Globus pallidus (tissue), 1 donor: ENCODE data around the gene PRKCD.

Experiments used
- DNase-seq: peaks from one replicate; pipeline ENCODE4 v3.0.0-alpha.2; 2015; ENCODE audit warnings: low spot score

The PRKCD gene

DNA sequence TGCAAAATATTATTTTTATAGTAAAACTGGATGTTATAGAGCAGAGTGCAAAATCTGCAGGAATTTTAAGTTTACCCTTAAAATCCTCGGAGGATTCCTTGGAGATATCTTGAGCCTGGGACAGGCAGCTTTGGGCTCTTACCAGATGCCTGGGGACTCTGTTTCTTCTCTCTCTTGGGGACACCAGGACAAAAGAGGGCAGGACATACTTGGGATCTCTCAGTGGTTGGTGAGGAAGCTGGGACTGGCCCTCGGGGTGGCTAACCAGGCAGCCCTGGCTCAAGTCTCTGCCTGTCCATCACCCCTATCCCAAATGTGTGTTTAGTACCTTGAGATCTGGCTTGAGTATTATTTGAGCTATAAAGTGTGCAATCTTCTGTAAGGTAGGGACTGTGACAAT is 56.2 kb downstream of the PRKCD start:
- no peak for DNase-seq

DNA sequence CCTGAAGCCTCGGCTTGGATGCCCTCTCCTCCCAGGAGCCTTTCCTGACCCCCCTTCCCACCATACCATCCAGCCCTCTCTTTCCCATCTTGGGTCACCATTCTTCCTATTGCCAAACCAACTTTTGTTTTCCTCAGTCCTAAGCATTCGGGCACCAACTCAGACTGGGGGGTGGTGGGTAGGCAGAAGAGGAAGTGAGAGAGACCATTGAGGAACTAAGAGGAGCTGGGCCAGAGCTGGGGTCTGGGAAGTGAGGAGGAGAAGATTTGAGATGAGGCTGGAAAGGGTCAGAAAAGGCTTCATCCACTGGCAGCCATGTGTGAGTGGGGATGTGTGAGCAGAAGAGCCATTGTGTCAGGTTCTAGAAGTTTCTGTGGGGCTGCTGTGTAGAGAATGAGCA is 57.1 kb downstream of the PRKCD start:
- DNase-seq = no peak

DNA sequence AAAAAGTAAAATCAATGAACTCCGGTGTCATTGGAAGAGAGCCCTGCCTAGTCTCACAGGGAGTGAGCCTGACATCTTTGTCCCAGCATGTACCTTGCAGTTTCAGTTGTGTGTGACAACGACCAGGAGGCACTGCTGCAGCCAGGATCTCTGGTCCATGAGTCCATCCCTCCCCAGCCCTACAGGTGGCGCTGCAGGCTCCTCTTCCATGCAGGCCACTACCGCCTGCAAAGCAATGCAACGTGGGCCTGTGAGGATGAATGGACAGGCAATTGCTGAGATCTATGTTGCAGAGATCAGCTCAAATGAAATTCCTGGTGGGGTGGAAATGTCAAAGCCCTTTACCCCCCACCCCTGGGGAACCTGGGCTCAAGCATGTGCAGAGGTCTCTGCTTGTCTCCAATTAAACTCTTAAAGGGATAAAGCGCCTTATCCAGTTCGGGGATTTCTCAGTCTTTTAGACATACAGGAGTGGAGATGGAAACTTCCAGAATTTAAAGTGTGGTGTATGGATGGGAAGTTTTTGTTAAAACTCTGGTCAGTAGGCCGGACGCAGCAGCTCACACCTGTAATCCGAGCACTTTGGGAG is 59.0 kb downstream of the PRKCD start:
- DNase-seq = peak; percentile 82

DNA sequence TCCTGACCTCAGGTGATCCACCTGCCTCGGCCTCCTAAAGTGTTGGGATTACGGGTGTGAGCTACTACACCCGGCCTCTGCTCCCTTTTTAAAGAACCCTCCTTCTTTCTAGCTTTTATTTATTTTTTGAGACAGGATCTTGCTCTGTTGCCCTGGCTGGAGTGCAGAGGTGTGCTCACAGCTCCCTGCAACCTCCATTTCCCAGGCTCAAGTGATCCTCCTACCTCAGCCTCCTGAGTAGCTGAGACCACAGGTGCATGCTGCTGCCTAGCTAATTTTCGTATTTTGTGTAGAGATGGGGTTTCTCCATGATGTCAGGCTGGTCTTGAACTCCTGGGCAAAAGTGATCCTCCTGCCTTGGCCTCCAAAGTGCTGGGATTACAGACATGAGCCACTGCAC is 60.3 kb downstream of the PRKCD start:
- DNase-seq = no peak

DNA sequence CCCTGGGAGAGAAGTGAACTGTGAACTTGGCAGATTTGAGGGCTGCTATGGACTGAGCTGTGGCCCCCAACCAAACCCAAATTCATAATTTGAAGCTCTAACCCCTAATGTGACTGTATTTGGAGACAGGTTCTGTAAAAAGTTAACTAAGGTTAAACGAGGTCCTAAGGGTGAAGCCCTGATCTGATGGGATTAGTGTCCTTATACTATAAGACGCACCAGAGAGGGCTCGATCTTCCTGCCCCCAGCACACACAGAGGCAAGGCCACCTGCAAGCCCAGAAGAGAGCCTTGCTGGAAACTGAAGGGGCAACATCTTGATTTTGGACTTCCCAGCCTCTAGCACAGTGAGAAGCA is 60.8 kb downstream of the PRKCD start:
- DNase-seq = no peak

DNA sequence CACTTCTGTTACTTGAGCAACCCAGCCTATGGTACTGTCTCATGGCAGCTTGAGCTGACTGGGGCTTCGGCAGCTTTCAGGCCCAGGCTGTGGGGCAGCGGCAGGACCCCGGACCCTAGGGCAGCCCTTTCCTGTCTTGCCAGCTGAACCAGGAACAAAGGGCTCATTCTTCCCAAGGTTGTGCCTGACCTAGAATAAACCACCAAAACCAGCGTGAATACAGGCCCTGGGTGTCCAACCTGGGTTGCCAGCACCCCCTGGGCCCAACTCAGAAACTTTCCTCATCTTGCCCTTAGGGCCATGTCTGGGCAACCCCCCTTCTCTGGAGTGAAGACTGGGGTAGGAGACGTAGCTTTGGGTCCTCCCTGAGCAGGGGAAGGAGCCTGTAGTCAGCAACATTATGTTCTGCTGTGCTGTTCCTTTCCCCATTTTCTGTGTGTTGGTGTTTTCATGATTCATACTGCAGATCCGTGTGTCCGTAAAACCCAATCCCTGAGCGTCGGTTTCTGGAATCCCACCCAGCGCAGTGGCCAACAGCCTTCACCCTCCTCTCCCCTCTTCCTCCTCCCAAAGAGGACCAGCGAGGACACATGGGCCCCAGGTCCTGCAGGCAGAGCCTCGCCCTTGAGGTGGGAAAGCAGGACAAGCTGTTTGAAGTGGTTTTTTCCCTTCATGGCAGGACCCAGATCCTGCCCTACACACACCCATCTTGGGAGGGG is 61.3 kb downstream of the PRKCD start:
- no peak for DNase-seq

DNA sequence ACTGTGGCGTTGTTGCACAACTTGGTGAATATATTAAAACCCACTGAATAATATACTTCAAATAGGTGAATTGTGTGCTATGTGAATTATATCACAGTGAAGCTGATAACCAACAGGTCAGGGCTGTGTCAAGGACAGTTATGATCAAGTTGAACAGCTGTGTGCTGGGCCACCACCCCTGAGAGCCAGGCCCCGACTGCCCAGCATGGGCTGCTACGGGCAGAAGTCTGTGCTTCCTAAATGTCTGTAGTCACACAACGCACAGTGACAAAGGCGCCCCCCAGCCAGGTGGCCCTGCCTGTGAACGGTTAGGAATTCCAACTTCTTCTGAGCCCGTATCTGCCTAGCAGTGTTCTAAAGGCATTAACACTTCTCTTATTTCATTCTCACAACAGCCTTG is 62.0 kb downstream of the PRKCD start:
- DNase-seq = no peak

DNA sequence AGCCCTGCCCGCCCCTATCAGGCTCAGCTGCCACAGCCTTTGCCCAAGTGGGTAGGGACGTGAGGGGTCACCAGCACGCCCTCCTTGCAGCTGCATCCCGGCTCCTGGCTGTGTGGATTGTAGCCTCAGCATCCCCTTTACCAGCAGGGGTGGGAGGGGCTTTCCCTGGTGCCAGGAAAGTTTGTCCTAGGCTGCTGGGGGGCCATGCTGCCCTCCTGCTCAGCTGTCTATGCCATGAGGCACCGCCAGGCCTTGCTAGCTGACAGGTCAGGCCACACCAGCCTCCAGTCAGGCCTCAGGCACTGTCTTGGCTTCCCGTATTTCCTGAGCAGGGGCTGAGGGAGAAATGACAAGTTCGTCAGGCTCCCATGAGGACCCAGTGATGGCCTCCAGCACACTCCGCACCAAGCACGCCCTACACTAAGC is 62.5 kb downstream of the PRKCD start:
- no peak for DNase-seq

DNA sequence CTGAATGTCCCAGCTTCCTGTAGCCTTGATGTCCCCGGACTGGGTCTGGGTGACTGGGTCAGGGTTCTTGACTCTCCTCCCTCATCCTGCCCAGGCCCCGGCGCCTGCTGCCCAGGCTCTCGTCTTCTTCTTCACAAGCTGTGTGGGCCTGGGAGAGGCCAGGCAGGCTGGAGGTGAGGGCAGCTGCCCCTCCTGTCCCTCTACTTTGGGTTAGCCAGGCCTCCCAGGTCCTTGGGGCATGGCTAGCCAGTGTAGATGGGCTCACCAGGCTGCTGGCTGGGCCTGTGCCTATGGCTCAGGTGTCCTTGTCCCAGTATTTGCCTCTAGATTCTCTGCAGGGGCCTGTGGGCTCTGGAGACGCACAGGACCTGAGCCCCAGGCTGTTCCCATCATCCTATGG is 63.0 kb downstream of the PRKCD start:
- DNase-seq = no peak

DNA sequence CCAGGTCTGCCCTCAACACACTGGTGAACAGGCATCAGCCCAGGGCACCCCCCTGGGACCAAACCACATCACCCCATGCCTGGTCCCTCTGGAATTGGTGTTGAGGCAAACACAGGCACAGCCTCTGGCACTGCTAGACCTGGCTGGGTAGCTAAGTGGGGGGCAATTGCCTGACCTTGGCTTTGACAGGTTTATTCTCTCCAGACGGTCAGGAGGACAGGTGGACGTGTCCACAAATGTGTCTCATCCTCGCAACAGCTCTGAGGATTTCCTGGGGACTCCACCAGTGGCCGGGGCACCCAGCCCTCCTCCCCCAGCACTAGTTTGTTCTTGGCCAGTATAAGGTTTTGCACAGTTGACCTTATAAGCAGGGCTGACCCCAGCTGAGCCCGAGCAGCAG is 63.5 kb downstream of the PRKCD start:
- no peak for DNase-seq

DNA sequence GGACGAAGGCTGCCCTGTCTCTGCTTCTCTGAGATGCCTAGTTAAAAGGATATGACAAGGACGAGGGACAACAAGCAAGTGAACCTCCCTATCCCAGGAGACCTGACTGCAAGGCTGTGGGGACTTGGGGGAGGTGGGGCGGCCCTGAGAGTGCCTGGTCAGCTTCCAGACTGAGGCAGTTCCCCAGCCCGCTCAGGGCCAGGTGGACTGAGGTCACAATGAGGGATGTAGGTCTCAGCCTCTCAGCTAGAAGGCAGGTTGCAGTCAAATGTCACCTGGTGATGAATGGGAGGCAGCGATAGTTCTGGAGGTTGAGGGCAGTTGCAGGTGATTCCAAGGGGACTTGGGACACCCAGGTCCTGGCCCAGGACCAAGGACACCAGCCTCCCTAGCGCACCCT is 64.2 kb downstream of the PRKCD start:
- DNase-seq = no peak

DNA sequence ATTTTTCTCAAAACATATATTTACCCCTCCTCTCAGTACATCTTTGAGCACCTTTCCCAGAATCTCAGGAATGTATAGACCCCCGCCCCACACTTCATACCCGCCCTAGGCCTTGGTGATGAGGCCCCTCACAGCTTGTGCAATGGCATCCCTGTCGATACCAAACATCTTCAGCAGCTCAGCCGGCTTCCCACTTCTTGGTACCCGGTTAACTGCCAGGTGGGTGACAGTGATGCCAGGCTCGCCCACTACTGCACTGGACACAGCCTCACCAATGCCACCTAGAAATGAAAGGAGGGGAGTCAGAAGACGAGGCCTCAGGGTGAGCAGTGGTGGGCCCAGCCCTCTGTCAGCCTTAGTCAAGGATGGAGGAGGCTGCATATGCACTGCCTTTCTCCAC is 64.6 kb downstream of the PRKCD start:
- DNase-seq = no peak

DNA sequence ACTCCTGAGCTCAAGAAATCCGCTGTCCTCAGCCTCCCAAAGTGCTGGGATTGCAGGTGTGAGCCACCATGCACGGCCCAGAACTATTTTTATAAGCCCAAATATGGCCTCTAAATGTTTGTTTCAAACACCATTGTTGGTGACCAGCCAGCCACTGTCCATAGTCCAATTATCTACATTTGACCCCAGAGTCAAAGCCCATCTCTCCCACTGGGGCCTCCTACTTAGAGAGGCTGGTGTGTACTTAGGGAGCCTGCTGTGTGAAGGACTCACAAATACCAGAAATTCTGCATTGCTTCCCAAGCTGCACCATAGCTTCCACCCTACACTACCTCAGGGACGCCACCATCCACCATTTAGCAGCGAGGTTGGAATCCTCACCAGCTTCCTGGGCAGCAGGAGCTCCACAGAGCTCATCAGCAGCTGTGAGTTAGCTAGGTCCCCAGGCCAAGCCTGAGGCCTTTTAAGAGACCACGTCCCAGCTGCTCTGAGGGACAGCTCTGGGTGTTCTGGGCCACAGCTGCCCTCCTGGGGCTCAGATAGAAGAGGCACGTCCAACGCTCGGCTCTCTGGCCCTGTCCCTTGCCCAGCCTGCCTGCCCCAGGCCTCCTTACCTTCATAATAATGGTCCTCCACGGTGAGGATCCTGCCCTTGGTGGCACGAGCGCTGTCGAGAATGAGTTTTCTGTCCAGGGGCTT is 65.3 kb downstream of the PRKCD start:
- no peak for DNase-seq

DNA sequence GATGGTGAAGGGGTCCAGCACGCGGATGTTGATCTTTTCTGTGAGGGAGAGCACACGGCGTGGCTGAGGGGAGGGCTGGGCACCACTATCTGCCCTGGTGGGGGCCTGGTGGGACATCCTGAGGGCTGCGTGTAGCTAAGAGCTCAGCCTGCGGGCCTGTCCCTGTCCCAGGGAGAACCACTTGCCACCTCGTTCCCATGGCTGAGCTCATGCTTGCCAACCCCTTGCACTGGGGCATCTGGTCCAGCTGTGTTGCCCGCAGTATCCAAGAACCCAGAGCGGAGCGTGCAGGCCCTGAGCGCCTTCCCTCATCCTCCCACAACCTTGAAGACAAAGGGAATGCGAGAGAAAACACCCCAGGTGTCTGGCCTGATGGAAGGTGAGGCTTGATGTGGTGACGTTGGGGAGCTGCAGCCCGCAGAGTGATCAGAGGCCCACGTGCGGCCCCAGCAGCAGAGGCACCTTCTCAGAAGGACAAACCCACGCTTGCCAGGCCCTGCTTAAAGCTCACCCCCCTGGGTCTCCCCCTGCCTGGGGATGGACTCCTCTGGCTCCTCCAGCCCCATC is 65.9 kb downstream of the PRKCD start:
- no peak for DNase-seq

DNA sequence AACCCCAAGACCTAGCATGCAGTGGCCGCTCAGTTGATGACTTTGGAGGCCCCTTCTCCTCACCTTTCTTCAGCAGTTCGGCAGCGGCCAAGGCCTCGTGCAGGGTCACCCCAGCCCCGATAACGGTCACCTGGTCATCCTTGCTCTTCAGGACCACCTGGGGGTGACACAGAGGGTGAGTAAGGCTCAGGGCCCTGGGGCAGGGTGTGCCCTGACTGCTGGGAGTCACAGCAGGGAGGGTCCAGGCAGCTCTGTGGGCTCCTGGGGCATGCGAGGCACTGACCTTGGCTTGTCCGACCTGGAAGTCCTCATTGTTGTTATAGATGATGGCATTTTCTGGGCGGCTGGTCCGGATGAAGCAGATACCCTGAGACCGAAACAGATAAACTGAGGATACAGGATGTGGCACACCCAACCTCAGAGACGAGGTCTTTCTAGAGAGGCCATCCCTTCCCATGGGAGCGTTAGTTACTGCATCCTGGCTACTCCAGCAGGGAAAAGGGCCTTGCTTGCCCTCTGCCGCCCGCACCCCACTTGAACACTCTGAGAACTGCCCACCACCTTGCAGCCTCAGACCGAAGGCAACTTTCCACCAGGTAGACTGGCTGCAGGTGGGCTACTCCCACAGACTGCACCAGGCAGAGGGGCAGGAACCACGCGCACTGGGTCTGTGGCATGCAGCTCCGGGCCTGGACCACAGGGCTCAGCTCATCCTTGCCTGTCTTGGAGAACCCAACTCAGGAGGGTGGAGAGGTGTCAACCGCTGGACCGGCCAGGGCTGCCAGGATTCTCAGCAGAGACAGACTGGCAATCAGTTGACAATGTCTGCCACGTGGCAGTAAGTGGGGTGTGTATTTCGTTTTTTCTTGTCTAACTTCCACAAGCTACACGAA is 67.2 kb downstream of the PRKCD start:
- DNase-seq = no peak

DNA sequence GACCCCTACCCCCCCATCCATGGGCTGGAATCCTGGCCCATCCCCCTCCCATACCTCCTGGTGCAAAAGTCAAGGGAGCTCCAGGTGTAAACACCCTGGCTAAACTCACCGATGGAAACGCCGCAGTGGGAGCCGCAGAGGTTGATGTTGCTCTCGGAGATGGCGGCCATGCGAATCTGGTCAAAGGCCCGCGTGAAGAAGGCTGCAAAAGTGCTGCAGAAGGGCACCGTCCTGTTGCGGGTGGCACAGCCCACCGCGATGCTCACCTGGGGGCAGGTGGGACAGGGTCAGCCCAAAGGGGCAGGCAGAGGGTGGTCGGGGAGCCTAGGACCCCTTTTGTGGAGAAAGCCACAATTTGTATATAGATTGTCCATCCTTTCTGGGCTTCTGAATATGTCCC is 68.2 kb downstream of the PRKCD start:
- no peak for DNase-seq

DNA sequence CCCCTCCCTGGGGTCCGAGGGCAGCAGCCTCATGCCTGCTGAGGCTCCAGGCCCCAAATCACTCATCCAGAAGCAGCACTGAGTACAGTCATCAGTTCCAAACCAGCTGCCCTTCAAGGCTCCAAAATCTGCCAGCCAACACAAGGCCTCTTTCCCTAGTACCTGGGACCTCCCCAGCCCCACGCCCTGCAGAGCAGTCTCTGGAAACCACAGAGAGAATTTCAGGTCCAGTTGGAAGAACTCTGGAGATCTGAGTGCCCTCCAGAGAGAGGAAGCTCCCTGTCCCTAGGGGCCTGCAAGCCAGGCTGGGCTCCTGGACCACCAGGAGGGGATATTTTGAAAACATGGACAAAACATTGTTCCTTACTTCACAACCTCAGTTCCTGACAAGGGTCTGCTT is 68.6 kb downstream of the PRKCD start:
- no peak for DNase-seq

DNA sequence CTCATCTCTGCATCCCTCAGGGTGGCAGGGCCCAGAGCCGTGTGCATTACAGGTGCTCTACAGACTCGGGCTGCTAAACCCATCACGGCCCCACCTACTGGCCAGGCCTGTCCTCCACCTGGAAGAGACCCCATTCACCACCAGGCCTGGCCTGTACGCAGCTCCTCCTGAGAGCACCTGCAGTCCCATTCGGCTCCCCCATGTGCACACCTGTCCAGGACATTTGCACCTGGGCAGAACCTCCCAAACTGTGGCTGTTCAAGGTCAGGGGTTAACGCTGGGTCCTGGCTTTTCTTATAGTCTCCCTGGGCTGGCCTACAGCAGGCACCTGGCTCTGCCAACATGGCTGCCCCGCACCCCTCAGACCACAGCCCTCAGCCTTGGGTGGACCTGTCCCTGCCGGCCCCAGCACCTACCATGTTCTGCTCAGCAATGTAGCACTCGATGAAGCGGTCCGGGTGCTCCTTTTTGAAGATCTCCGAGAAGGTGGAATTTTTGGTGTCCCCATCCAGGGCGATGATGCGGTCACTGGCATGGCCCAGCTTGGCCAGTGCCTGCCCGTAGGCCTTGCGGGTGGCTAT is 69.1 kb downstream of the PRKCD start:
- no peak for DNase-seq

DNA sequence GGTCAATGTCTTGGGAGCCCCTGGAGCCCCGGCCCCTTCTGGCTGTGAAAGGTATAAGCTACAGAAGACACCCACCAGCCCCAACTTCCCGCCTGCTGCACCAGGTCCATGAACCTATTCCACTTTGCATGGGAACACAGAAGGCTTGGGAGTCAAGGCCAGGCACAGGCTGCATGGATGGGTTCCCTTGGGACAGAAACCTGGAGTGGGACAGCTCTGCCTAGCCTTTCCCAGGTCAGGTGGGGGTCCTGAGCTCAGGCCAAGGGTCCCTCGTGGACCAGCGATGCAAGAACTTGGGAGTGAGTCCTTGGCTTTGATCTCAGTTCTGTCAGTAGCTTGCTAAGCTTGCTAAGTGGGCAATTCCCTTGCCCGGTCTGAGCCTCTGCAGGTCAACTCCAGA is 69.8 kb downstream of the PRKCD start:
- no peak for DNase-seq

DNA sequence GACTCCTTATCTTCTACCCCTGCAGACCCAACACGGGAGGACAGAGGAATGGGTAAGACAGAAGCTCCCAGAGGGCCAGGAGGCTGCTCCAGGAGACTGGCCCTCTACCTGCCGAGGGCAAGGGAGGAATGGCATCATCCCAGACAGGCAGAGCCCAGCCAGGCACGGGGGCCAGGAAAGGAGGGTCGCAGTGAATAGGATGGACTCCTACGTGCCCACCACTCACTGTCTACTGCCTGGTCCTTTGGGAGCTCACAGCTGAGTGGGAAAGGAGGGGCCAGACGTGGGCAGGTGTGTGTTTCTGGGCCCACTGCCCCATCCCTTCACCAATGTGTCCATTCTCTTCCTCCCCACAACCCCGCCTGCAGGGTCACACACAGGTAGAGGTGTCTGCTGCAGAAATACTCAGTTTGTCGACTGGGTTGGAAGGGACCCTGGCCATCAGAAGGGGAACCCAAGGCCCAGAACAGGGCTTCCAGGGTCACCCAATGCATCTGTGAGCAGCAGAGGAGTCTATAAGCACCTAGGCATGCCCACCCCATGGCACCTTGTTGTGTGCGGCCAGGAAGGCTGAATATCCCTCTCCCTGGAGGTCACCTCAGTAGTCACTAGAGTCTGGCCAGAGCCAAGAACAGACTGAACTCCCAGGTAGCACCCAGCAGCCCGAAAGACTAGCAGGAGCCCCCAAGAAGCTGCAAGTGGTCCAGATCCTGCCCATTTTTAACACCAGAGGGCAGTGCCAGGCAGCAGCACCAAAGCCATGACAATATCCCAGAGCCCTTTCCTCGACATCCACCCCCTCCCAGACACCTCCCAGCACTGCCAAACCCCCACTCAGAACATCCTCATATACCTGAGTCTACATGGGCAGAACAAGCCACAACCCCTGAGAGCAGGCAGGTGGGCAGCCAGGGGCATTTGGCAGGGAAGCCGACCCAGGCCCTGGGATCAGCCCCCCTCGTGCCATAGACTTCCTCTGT is 70.8 kb downstream of the PRKCD start:
- DNase-seq = no peak
